ENCODE measurements around the gene MAOA.
"Not testable (repeated sequence)": the region's sequence is repeated elsewhere in the genome, so short reads cannot be mapped to it uniquely, and the experiment has no call there.

The MAOA gene

DNA sequence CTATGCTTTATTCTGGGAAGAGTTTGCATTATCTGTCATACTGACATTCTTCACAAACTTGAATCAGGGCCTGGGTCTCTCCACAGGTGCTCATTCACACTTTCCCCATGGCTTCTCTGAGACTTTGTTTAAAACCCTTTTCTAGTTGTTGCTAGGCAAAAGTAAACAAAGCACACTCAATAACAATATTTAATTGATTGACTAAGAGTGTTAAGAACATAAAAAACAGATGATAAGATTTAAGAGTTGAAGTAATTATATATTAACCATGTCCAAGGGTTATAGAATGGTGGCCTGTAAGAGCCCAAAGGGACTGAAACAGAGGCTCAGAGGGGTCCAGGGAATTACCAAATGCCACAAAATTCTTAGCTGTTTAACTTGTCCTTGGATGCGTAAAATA is 7.1 kb downstream of the MAOA start:
- no peak for DNase-seq (ENCODE audit: low spot score)

DNA sequence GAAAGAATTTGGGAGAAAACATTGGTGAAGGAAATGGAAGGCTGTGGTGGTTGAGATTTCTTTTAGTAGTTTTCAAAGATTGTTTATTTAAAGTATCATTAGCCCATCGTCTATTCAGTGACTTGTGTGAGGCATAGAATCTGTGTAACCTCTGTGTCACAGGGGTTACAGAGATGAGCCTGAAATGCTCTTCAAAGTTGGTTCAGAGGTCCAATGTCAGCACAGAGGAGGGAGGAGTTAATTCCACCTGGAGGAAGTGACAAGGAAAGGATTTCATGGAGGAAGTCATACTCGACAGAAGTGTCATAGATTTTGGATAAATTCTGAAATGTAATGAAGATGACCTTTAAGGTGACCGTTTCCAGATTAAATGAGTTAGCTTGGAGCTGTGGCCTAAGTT is 8.2 kb downstream of the MAOA start:
- no peak for DNase-seq (ENCODE audit: low spot score)

DNA sequence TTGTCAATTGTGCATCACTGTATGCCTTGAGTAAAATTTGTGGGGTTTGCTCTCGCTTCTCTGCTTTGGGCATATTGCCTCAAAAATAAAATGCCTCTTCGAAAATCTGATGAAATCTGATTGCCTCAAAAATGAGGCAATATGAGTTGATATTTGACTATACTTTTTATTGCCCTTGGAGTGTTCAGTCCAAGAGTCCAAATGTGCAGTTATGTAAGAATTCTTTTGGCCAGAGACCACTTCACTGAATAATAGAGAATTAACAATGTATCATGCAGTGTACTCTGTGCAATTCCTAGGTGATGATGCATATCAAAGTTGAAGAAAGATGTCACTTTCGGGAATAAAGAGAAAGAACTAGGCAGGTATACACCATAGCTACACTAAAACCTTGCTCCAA is 8.6 kb downstream of the MAOA start:
- no peak for DNase-seq (ENCODE audit: low spot score)

GRCh38 chrX:43666311-43666912 is 10.3 kb downstream of the MAOA start:
- no peak for DNase-seq (ENCODE audit: low spot score)

GRCh38 chrX:43675965-43676628 is 20.0 kb downstream of the MAOA start:
- not testable (repeated sequence) for DNase-seq (ENCODE audit: low spot score)

DNA sequence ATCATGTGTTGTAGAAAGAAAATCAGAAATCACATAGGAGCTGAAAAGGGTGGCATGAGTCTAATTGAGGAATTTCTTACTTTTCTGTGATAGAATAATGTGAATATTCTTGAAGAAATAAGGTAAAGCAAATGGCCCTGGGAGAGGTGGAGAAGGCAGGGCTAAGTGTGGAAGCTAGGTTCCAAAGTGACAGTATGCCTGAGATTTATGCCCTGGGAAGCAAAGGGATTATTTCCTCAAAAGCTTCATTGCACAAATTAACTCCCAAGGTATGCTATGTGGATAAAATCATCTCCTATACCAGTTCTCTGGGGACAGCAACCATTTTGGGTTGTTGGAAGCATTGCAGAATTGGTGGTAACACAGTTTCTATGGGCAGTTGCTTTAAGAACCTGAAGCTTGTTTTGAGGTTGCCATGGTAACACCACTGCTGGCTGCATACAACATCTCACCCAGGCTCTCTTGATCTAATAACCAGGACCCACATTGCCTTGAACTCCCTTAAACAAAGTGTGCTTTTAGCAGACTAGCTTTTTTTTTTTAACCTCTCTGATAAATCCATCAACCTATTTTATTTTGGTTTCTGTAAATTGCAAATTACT is 21.0 kb downstream of the MAOA start:
- peak; percentile 13 for DNase-seq (ENCODE audit: low spot score)

DNA sequence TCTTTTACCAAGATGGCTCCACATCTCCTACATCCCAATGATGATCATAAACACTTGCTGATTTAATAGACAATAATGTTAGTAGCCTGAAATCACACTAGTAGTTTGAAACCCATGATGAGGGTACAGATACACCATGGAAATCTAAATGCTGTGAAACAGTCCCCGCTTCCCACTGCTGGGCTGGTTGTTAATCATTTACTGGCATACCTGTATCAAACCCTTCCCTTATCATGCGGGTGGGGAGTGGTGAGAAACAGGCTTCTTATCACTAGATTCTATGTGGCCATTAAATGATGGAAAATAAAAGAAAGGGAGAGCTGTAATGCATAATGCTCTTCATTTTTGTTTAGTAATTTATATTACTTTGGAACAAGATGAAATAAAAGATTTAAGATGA is 21.9 kb downstream of the MAOA start:
- DNase-seq (ENCODE audit: low spot score): no peak

DNA sequence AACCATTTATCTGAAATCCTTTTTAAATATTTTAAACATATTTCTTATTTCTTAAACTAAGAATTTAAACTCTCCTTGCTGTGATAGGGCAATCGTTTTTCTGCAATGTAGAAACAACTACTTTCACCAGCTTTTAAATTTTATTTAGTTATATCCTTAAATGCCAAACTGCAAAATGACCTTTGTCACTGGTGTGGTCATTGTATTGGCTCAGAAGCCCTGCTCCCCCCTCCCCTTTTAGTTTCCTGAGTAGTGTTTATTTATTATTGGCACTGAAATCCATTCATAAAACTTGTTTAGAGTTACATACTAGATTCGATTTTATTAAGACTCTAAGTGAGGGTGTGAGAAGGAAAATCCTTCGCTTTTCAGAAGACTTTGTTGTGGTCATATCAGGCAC is 23.0 kb downstream of the MAOA start:
- DNase-seq (ENCODE audit: low spot score): no peak

GRCh38 chrX:43679778-43680177 is 23.7 kb downstream of the MAOA start:
- DNase-seq (ENCODE audit: low spot score): no peak

GRCh38 chrX:43682726-43683125 is 26.6 kb downstream of the MAOA start:
- no peak for DNase-seq (ENCODE audit: low spot score)

GRCh38 chrX:43685221-43685620 is 29.1 kb downstream of the MAOA start:
- no peak for DNase-seq (ENCODE audit: low spot score)

DNA sequence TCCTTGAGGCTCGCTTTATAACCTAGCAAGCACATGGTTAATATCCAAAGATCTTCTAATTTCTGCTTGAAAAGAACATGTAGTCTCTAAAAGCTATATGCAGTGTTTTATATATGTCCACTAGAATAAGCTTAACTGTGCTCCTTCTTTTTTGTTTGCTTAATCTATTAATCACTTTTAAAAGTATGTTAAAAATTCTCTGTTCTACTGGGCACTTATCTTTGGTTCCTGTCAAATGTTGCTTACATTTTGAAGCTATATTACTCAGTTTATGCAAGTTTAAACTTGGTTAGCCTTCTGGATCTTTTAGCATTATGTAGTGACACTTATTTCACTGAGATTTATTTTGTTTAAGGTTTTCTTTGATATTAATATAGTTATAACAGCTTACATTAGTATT is 32.5 kb downstream of the MAOA start:
- no peak for DNase-seq (ENCODE audit: low spot score)

GRCh38 chrX:43693602-43694406 is 37.7 kb downstream of the MAOA start:
- no peak for DNase-seq (ENCODE audit: low spot score)

GRCh38 chrX:43699475-43699874 is 43.4 kb downstream of the MAOA start:
- no peak for DNase-seq (ENCODE audit: low spot score)

DNA sequence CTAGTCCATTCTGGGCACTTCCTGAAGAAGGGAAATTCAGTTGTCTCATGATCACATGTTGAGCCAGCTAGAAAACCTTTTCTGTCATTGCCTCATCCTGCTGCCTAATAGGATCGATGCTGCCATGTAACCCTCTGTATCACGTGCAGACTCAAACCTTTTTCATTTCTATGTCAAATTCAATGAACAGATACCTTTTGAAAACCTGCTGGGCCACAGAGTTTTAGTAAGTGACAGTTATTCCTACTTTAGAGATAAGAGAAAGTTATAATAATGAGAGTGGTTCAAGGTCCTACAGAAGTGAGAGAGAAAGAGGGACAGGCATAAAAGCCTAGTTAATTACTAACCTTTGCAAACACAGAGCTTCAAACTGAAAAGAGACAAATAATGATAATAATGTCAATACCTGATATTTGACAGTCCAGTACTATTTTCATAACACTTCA is 46.0 kb downstream of the MAOA start:
- no peak for DNase-seq (ENCODE audit: low spot score)

DNA sequence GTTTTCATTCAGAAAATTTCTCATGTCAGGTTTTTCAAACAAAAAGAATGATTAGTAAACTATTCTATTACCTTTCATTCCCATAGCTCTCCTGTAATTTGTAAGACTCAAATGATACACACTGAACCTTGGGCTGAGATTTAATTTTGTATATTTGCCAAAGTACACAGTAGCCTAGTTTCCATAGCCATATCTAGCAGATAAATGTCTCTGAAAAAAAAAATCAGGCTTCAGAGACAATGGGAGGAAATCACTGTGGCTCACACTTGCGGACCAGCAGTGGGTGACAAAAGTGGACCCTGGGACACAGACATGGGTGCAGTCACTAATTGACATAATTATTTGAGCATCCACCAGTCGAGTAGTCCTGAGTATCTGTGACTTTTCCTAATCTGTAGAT is 46.6 kb downstream of the MAOA start:
- DNase-seq (ENCODE audit: low spot score): no peak

DNA sequence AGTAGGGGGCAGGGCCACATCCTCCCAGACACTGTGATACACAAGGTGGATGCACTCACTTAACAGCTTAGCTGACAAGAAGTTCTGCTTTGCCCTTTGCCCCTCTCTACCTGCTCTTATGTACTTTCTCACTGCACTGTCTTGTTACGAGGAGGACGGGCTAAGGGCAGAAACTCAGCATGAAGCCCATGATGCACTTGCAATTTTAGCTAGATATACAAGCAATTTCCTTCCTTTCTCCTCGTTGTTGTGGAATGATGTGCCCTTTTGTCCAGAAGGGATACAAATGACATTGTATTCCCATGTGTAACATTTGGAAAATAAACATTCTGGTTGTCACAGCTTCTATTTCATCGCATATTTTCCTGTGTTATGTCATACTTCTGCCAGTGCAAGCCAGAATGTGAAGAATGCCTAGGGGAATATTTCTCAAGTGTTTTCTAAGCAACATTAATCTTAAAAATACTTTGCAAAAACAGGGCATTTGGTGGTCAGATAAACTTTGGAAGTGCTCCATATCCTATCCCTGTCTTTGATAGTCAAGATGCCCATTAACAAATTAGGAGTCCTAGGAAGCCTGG is 47.2 kb downstream of the MAOA start:
- no peak for DNase-seq (ENCODE audit: low spot score)

GRCh38 chrX:43706786-43707370 is 50.8 kb downstream of the MAOA start:
- no peak for DNase-seq (ENCODE audit: low spot score)

DNA sequence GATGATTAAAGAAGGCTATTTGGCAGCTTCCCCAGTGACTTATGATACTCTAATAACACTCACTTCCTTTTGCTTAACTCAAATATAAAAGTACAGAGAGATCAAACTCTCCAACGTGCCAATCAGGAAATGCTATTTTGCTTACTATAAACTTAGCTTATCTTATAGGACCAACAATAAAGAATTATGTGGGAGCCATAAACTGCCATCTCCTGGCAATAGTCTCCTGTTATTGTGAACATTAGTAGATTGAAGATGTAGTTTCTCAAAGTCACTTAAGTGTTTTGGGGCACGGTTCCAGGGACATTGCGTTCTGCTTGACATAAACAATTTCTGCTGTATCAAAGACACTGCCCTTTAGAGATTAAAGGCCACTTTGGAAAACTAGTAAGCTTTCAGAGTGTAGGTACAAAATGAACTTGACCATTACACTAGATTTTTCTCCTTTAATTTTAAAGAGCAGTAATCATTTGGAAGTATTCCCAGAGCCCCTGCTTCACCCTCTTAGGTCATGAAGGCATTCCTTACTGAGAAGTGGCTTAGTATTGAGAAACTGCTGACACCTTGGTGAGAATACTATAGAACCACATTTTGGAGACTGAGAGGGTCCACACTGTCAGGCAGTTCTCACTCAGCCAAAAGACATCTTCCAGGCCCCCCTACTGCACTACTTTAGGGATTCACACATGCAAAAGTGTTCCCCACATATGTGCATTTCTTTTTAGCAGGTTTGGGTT is 51.9 kb downstream of the MAOA start:
- no peak for DNase-seq (ENCODE audit: low spot score)

- DNase-seq (ENCODE audit: low spot score): no peak
Measured at GRCh38 chrX:43716144-43716543, 60.0 kb downstream of the MAOA start.

- DNase-seq (ENCODE audit: low spot score): no peak
Measured at GRCh38 chrX:43716696-43717095, 60.6 kb downstream of the MAOA start.
